A673 (cell line): ENCODE results near the gene PHTF1. TPM values are rescaled to one million over a fixed set of nuclear protein-coding genes. Genes with fewer than 3 reads are reported as not detected.

Experiments
- BruUV-seq: library from RNA; stranded (reverse); fragments of 400-500 nt; replicated peaks from 2 replicates; lab custom pipeline; 2021; lab: Mats Ljungman, UMichigan
- CTCF ChIA-PET: fragments of 300-600 bp; sonication (Branson Sonifier 250); formaldehyde crosslinking; loops from one replicate; lab custom pipeline; 2022; ENCODE audit warnings: antibody characterized with exemption; lab: Charles Lee
- POLR2A ChIA-PET: fragments of 300-600 bp; sonication (Branson Sonifier 250); formaldehyde crosslinking; loops from one replicate; lab custom pipeline; 2022; ENCODE audit warnings: antibody characterized with exemption; ENCODE audit not compliant: low non-redundant PET; lab: Charles Lee
- DNase-seq: peaks from one replicate; pipeline ENCODE4 v3.0.0-alpha.2; 2015; ENCODE audit warnings: low spot score
- H3K27ac ChIP-seq: fragments of 200-600 bp; sonication (generic); 2 replicates; pipeline ENCODE4 v1.5.1; 2016; ENCODE audit warnings: mixed run types, low read depth, mild to moderate bottlenecking, mixed read lengths, antibody characterized with exemption, low read length; ENCODE audit not compliant: poor library complexity, severe bottlenecking
- H3K27me3 ChIP-seq: fragments of 200-600 bp; sonication (generic); replicated peaks from 2 replicates; pipeline ENCODE4 v1.6.1; 2017; ENCODE audit warnings: mixed run types, low read depth, mild to moderate bottlenecking, mixed read lengths, antibody characterized with exemption, low read length; ENCODE audit not compliant: insufficient read depth, poor library complexity
- H3K36me3 ChIP-seq: fragments of 200-600 bp; sonication (generic); 2 replicates; pipeline ENCODE4 v1.6.1; 2016; ENCODE audit warnings: mixed run types, mild to moderate bottlenecking, mixed read lengths, antibody characterized with exemption, low read length; ENCODE audit not compliant: insufficient read depth, poor library complexity, severe bottlenecking
- H3K4me1 ChIP-seq: fragments of 200-600 bp; sonication (generic); 2 replicates; pipeline ENCODE4 v1.6.1; 2017; ENCODE audit warnings: mixed run types, mild to moderate bottlenecking, mixed read lengths, antibody characterized with exemption, low read length; ENCODE audit not compliant: insufficient read depth, poor library complexity, severe bottlenecking
- H3K4me3 ChIP-seq: fragments of 200-600 bp; sonication (generic); 2 replicates; pipeline ENCODE4 v1.5.1; 2016; ENCODE audit warnings: low read depth, mixed run types, mild to moderate bottlenecking, mixed read lengths, low read length; ENCODE audit not compliant: poor library complexity, severe bottlenecking
- H3K9me3 ChIP-seq: fragments of 200-600 bp; sonication (generic); 2 replicates; pipeline ENCODE4 v1.6.1; 2016; ENCODE audit warnings: mixed run types, low read depth, mild to moderate bottlenecking, mixed read lengths, antibody characterized with exemption, low read length; ENCODE audit not compliant: poor library complexity, severe bottlenecking
- EZH2 ChIP-seq: fragments of 200-600 bp; sonication (generic); IDR thresholded peaks from 2 replicates; pipeline ENCODE4 v1.6.1; 2017; ENCODE audit warnings: borderline replicate concordance, low read depth, mild to moderate bottlenecking, mixed read lengths, antibody characterized with exemption, low read length; ENCODE audit not compliant: poor library complexity, severe bottlenecking
- intact Hi-C: fragments of 100-400 bp; cut with micrococcal nuclease; formaldehyde crosslinking; loops from one replicate; pipeline ENCODE4 v1.10.0; 2022; ENCODE audit not compliant: unreplicated experiment
- total RNA-seq: library from RNA; stranded (reverse); gene quantifications from 2 replicates; pipeline ENCODE4 v1.2.3, GENCODE V29; 2021
- TF ChIP-seq, protein P1 (sequence below): fragments of 300-800, 200-600 bp; sonication (generic); conservative IDR thresholded peaks from 2 replicates; pipeline ENCODE4 v1.5.1; 2017; ENCODE audit warnings: low read depth, mild to moderate bottlenecking, antibody characterized with exemption, low read length, moderate library complexity, mixed read lengths

PHTF1 gene
- total RNA-seq, 1 experiment from 2014 or later, result 57.2 TPM

GRCh38 chr1:113770031-113770430 is 10.7 kb upstream of the PHTF1 start:
- no TSS peak for BruUV-seq
- no peaks in the 10 kb centered on the region for H3K27me3 ChIP-seq
- POLR2A ChIA-PET, result no interaction called here
- H3K4me3 ChIP-seq, result no peak overlapping the region
- no peak overlapping the region for H3K27ac ChIP-seq
- CTCF ChIA-PET, result no interaction called here
- TF ChIP-seq, protein P1, sequence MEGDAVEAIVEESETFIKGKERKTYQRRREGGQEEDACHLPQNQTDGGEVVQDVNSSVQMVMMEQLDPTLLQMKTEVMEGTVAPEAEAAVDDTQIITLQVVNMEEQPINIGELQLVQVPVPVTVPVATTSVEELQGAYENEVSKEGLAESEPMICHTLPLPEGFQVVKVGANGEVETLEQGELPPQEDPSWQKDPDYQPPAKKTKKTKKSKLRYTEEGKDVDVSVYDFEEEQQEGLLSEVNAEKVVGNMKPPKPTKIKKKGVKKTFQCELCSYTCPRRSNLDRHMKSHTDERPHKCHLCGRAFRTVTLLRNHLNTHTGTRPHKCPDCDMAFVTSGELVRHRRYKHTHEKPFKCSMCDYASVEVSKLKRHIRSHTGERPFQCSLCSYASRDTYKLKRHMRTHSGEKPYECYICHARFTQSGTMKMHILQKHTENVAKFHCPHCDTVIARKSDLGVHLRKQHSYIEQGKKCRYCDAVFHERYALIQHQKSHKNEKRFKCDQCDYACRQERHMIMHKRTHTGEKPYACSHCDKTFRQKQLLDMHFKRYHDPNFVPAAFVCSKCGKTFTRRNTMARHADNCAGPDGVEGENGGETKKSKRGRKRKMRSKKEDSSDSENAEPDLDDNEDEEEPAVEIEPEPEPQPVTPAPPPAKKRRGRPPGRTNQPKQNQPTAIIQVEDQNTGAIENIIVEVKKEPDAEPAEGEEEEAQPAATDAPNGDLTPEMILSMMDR, result no peak
- no peak for TF ChIP-seq EZH2
- intact Hi-C loops, result no loop called here
- H3K9me3 ChIP-seq, result no peaks in the 10 kb centered on the region
- H3K4me1 ChIP-seq, result peaks cover 27% of the 10 kb centered on the region
- peaks cover 24% of the 10 kb centered on the region for H3K36me3 ChIP-seq
- peak; percentile 42 for DNase-seq

DNA sequence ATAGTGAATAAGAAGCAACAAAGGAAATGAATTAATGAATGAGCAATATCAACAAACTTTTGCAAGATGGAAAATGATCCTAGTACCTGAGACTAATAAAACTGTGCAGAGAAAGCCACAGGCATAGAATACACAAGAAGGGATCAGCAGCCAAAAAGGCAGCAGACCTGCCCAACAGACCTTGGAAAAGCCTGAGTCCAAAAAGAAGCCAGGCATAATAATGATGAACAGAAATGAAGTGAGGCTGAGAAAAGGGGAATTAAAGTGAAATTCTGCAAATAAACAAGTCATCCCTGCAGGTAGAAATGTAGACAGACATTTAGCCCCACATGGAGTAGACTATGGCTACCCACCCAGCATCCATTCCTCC is 10.3 kb upstream of the PHTF1 start:
- TF ChIP-seq, protein P1, result no peak
- TF ChIP-seq EZH2, result no peak
- ChIA-PET CTCF (no interaction called here), POLR2A (no interaction called here)
- no peak for DNase-seq
- H3K9me3 ChIP-seq, result no peaks in the 10 kb centered on the region
- H3K27me3 ChIP-seq, result no peaks in the 10 kb centered on the region
- no peak overlapping the region for H3K4me3 ChIP-seq
- peaks cover 24% of the 10 kb centered on the region for H3K36me3 ChIP-seq
- intact Hi-C loops, result no loop called here
- peaks cover 32% of the 10 kb centered on the region for H3K4me1 ChIP-seq
- H3K27ac ChIP-seq, result no peak overlapping the region
- no TSS peak for BruUV-seq

- H3K27me3 ChIP-seq, result no peaks in the 10 kb centered on the region
- POLR2A ChIA-PET, result no interaction called here
- CTCF ChIA-PET, result no interaction called here
- H3K27ac ChIP-seq, result no peak overlapping the region
- DNase-seq, result peak; percentile 15
- no peak overlapping the region for H3K4me3 ChIP-seq
- TF ChIP-seq, protein P1, result no peak
- TF ChIP-seq EZH2, result no peak
- peaks cover 33% of the 10 kb centered on the region for H3K4me1 ChIP-seq
- peaks cover 24% of the 10 kb centered on the region for H3K36me3 ChIP-seq
- intact Hi-C loops, result no loop called here
- BruUV-seq, result no TSS peak
- no peaks in the 10 kb centered on the region for H3K9me3 ChIP-seq
These were observed 9.8 kb upstream of the PHTF1 start for GRCh38 chr1:113768916-113769600.
